CD4-positive, alpha-beta T cell treated with Interleukin-6 at 100 ng/mL for 8 hours (primary cell): ENCODE measurements around the gene STK36.

Experiments
- DNase-seq: peaks from one replicate; pipeline ENCODE4 v3.0.0-alpha.2; 2020; ENCODE audit warnings: mixed read lengths, low spot score

The STK36 gene

DNA sequence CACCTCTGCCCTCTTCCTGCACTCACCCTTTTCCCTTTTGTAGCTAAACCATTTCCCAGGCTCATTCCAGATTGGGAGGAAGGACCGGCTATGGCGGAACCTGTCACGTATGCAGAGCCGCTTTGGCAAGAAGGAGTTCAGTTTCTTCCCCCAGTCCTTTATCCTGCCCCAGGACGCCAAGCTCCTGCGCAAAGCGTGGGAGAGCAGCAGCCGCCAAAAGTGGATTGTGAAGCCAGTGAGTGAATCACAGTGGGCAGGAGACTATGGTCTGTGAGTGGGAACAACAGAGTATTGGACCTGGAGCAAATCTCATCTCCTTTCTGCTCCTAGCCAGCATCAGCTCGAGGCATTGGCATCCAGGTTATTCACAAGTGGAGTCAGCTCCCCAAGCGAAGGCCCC, 75.1 kb downstream of the STK36 start:
- DNase-seq, result no peak

DNA sequence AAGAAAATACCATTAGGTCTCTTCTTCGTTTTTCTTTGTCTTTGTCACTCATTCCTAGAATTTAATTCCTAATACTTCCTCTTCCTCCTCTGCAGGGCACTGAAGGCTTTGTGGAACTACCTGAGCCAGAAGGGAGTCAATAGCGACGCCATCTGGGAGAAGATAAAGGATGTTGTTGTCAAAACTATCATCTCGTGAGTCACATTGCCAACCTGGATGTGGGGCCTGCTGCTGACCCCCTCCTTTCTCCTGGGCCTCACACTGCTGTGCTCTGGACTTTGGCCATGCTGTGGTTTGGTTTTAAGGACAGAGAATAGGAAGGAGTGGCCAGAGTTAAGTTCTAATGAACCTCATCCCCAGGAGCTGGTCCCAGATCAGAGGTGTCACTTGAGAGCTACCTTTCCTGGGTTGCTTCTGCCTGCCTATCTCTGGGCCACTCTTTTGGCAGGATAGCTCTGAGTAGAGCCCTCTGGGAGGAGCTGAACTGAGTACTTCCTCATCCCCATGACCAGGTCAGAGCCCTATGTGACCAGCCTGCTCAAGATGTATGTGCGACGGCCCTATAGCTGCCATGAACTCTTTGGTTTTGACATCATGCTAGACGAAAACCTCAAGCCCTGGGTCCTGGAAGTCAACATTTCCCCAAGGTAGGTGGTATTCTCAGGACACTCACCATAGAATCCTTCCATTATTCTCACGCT, 77.0 kb downstream of the STK36 start:
- DNase-seq, result no peak
